T-cell (primary cell): ENCODE measurements around the gene CNNM1. TPM values are rescaled to one million over a fixed set of nuclear protein-coding genes. Genes with fewer than 3 reads are reported as not detected.

ENCODE experiments used
- ATAC-seq, 4 experiments: fragments of 200-7000 bp in 3 of 4; fragments of 150-1000 bp in 1 of 4; cut with Tn5 transposase; replicated peaks in 1 of 4; 1 replicate in 3 of 4; 2 replicates in 1 of 4; pipeline ENCODE4 v1.10.0; 2021; ENCODE audit warnings: moderate library complexity in 3 of 4, mild to moderate bottlenecking in 2 of 4, moderate number of reproducible peaks in 1 of 4
- CTCF ChIA-PET, 2 donors: fragments of 300-600 bp; sonication (Branson Sonifier 250); formaldehyde crosslinking; loops; one replicate each; lab custom pipeline; 2022; ENCODE audit warnings: antibody characterized with exemption in 2 of 2; lab: Charles Lee
- POLR2A ChIA-PET, 2 donors: fragments of 300-600 bp; sonication (Branson Sonifier 250); formaldehyde crosslinking; loops; one replicate each; lab custom pipeline; 2022; ENCODE audit warnings: antibody characterized with exemption in 2 of 2; lab: Charles Lee
- DNase-seq, 35 experiments: peaks; one replicate each; pipeline versions ENCODE4 v3.0.0 to v3.0.0-alpha.2; 2013 to 2023
- H3K27ac ChIP-seq: one replicate; pipeline ENCODE4 v1.5.1; 2013; ENCODE audit warnings: low read length
- H3K27me3 ChIP-seq, 2 experiments: replicated peaks in 1 of 2; 1 replicate in 1 of 2; 2 replicates in 1 of 2; pipeline versions ENCODE4 v1.6.1 to v1.7.0; 2013; ENCODE audit warnings: low read length in 1 of 2, mixed read lengths in 1 of 2; ENCODE audit not compliant: control insufficient read depth in 2 of 2, insufficient read depth in 2 of 2; ENCODE audit errors: extremely low read depth in 1 of 2
- H3K36me3 ChIP-seq, 2 donors: 1 replicate in 1 of 2; 2 replicates in 1 of 2; pipeline versions ENCODE4 v1.6.1 to v1.7.0; 2013; ENCODE audit warnings: low read length in 1 of 2; ENCODE audit not compliant: control insufficient read depth in 2 of 2, insufficient read depth in 1 of 2; ENCODE audit errors: extremely low read depth in 1 of 2
- H3K4me1 ChIP-seq, 2 experiments: 1 replicate in 1 of 2; 2 replicates in 1 of 2; pipeline versions ENCODE4 v1.6.1 to v1.7.0; 2013; ENCODE audit warnings: low read length in 2 of 2, mixed read lengths in 1 of 2; ENCODE audit not compliant: insufficient read depth in 2 of 2, control insufficient read depth in 1 of 2; ENCODE audit errors: extremely low read depth in 1 of 2
- H3K4me3 ChIP-seq, 2 donors: 1 replicate in 1 of 2; 2 replicates in 1 of 2; pipeline versions ENCODE4 v1.5.1 to v1.7.0; 2013; ENCODE audit warnings: mild to moderate bottlenecking in 2 of 2, low read length in 1 of 2, moderate library complexity in 1 of 2; ENCODE audit not compliant: control insufficient read depth in 1 of 2; ENCODE audit errors: extremely low read depth in 1 of 2
- H3K9me3 ChIP-seq: 2 replicates; pipeline ENCODE4 v1.7.0; 2013
- H3K27ac Mint-ChIP-seq, 2 donors: one replicate each; pipeline ENCODE4 v1.8.0; 2020 to 2021; ENCODE audit warnings: mild to moderate bottlenecking in 2 of 2, mixed read lengths in 2 of 2
- H3K27me3 Mint-ChIP-seq, 2 donors: one replicate each; pipeline ENCODE4 v1.8.0; 2021 to 2022; ENCODE audit warnings: mixed read lengths in 2 of 2
- H3K36me3 Mint-ChIP-seq: one replicate; pipeline ENCODE4 v1.8.0; 2021; ENCODE audit warnings: mixed read lengths
- H3K4me1 Mint-ChIP-seq, 3 donors: one replicate each; pipeline ENCODE4 v1.8.0; 2020 to 2022; ENCODE audit warnings: mixed read lengths in 3 of 3, mild to moderate bottlenecking in 1 of 3
- H3K4me3 Mint-ChIP-seq, 3 donors: one replicate each; pipeline ENCODE4 v1.8.0; 2020 to 2022; ENCODE audit warnings: mild to moderate bottlenecking in 3 of 3, mixed read lengths in 3 of 3, moderate library complexity in 3 of 3
- H3K9me3 Mint-ChIP-seq, 3 donors: one replicate each; pipeline ENCODE4 v1.8.0; 2020 to 2022; ENCODE audit warnings: mixed read lengths in 3 of 3
- WGBS: methylation state at CpG from one replicate; pipeline ENCODE4 v1.1.5; 2013; ENCODE audit warnings: missing lambda C conversion rate; ENCODE audit not compliant: insufficient coverage; 5-methylcytosine and 5-hydroxymethylcytosine counted together
- total RNA-seq, 35 experiments: library from RNA in 6 of 35; stranded (reverse) in 6 of 35; fragments of 120-200 nt in 1 of 35; gene quantifications; one replicate each; pipeline versions ENCODE4 v1.2.1 to v1.2.4 and lab custom pipeline; 2013 to 2026

Gene CNNM1
- total RNA-seq, 5 donors from 2014 or later (not counting 1 experiment from before 2014, with no cell fraction given): 0.25 to 1.2 (median 0.36) TPM

- Histone ChIP-seq H3K27ac (no peak overlapping the region), H3K9me3 (no peaks in the 10 kb centered on the region), H3K4me3 (no peak overlapping the region), H3K36me3 (no peaks in the 10 kb centered on the region), H3K4me1 (no peaks in the 10 kb centered on the region), H3K27me3 (peaks cover 0 to 12% of the 10 kb centered on the region in 2 experiments)
- H3K4me3 Mint-ChIP-seq: no peak overlapping the region
- CTCF ChIA-PET: no interaction called here
- no peak for ATAC-seq
- 60% methylated on average over 2 of the region's 4 CpGs for WGBS
- no peaks in the 10 kb centered on the region for H3K36me3 Mint-ChIP-seq
- H3K4me1 Mint-ChIP-seq: no peaks in the 10 kb centered on the region
- POLR2A ChIA-PET: no interaction called here
- no peak for DNase-seq
- H3K27me3 Mint-ChIP-seq: peaks cover 0 to 6% of the 10 kb centered on the region in 2 donors
- no peak overlapping the region for H3K27ac Mint-ChIP-seq
- H3K9me3 Mint-ChIP-seq: no peaks in the 10 kb centered on the region
These were observed 57.9 kb downstream of the CNNM1 start for GRCh38 chr10:99387071-99387470.

- Mint-ChIP-seq H3K27me3 (peaks cover 0 to 6% of the 10 kb centered on the region in 2 donors), H3K4me1 (peaks cover 0 to 1% (median 1%) of the 10 kb centered on the region in 3 donors), H3K36me3 (no peaks in the 10 kb centered on the region), H3K27ac (no peak overlapping the region), H3K4me3 (no peak overlapping the region), H3K9me3 (no peaks in the 10 kb centered on the region)
- H3K9me3 ChIP-seq: no peaks in the 10 kb centered on the region
- ChIA-PET CTCF (no interaction called here), POLR2A (no interaction called here)
- no peak overlapping the region for H3K4me3 ChIP-seq
- no peak for DNase-seq
- peaks cover 0 to 12% of the 10 kb centered on the region in 2 experiments for H3K27me3 ChIP-seq
- ATAC-seq: no peak
- H3K36me3 ChIP-seq: no peaks in the 10 kb centered on the region
- H3K27ac ChIP-seq: no peak overlapping the region
- WGBS: 75% methylated on average over 9 of the region's 11 CpGs
- H3K4me1 ChIP-seq: peaks cover 0 to 2% of the 10 kb centered on the region in 2 experiments
These were observed 58.4 kb downstream of the CNNM1 start for GRCh38 chr10:99387541-99387940.

- Mint-ChIP-seq H3K4me3 (no peak overlapping the region), H3K4me1 (peaks cover 0 to 4% (median 4%) of the 10 kb centered on the region in 3 donors), H3K9me3 (no peaks in the 10 kb centered on the region), H3K27me3 (peaks cover 0 to 6% of the 10 kb centered on the region in 2 donors), H3K27ac (no peak overlapping the region), H3K36me3 (no peaks in the 10 kb centered on the region)
- POLR2A ChIA-PET: no interaction called here
- H3K27ac ChIP-seq: no peak overlapping the region
- no peaks in the 10 kb centered on the region for H3K9me3 ChIP-seq
- no peak for DNase-seq
- no peaks in the 10 kb centered on the region for H3K36me3 ChIP-seq
- no peak for ATAC-seq
- H3K27me3 ChIP-seq: peaks cover 0 to 12% of the 10 kb centered on the region in 2 experiments
- no CpG with 5 or more reads among the region's 9 CpGs for WGBS
- CTCF ChIA-PET: interaction anchor here (0.7 to 1.6 kb wide), 2 partner anchors 226 to 1578 kb away, joined by 3 to 4 read pairs; no protein-coding TSS in a partner anchor
- H3K4me1 ChIP-seq: peaks cover 0 to 4% of the 10 kb centered on the region in 2 experiments
- H3K4me3 ChIP-seq: no peak overlapping the region
These were observed 60.7 kb downstream of the CNNM1 start for GRCh38 chr10:99389729-99390480.

- Mint-ChIP-seq H3K4me3 (no peak overlapping the region), H3K27me3 (peaks cover 0 to 1% of the 10 kb centered on the region in 2 donors), H3K36me3 (peaks cover 6% of the 10 kb centered on the region), H3K27ac (no peak overlapping the region), H3K4me1 (peaks cover 4 to 11% (median 7%) of the 10 kb centered on the region in 3 donors), H3K9me3 (no peaks in the 10 kb centered on the region)
- Histone ChIP-seq H3K4me1 (peaks cover 0 to 4% of the 10 kb centered on the region in 2 experiments), H3K27me3 (peaks cover 0 to 12% of the 10 kb centered on the region in 2 experiments), H3K27ac (no peak overlapping the region), H3K9me3 (no peaks in the 10 kb centered on the region), H3K36me3 (peaks cover 0 to under 1% of the 10 kb centered on the region in 2 donors), H3K4me3 (no peak overlapping the region)
- 95% methylated on average over 2 of the region's 2 CpGs for WGBS
- ChIA-PET CTCF (interaction anchor here in 1 of 2 donors (0.5 to 1.6 kb wide), 4 partner anchors 220 to 509 kb away, joined by 3 to 6 read pairs (median 3); no protein-coding TSS in a partner anchor), POLR2A (no interaction called here)
- ATAC-seq (no peak), DNase-seq (no peak)
These were observed 62.2 kb downstream of the CNNM1 start for GRCh38 chr10:99391346-99391745.

- Histone ChIP-seq H3K4me3 (no peak overlapping the region), H3K27me3 (peaks cover 0 to 3% of the 10 kb centered on the region in 2 experiments), H3K27ac (no peak overlapping the region), H3K4me1 (peaks cover 0 to 4% of the 10 kb centered on the region in 2 experiments), H3K9me3 (no peaks in the 10 kb centered on the region), H3K36me3 (peaks cover 0 to 10% of the 10 kb centered on the region in 2 donors)
- Mint-ChIP-seq H3K27me3 (peaks cover 0 to 1% of the 10 kb centered on the region in 2 donors), H3K36me3 (peaks cover 13% of the 10 kb centered on the region), H3K9me3 (no peaks in the 10 kb centered on the region), H3K4me3 (no peak overlapping the region), H3K4me1 (peaks cover 4 to 11% (median 7%) of the 10 kb centered on the region in 3 donors), H3K27ac (no peak overlapping the region)
- ATAC-seq: no peak
- ChIA-PET POLR2A (no interaction called here), CTCF (interaction anchor here (0.5 to 0.9 kb wide), 2 partner anchors 19 to 219 kb away, joined by 4 read pairs; no protein-coding TSS in a partner anchor)
- no peak for DNase-seq
- WGBS: 85% methylated on average over 2 of the region's 2 CpGs
These were observed 63.9 kb downstream of the CNNM1 start for GRCh38 chr10:99393036-99393435.

- WGBS: 84% methylated on average over 3 of the region's 5 CpGs
- H3K36me3 Mint-ChIP-seq: peaks cover 13% of the 10 kb centered on the region
- H3K4me3 ChIP-seq: no peak overlapping the region
- H3K4me1 ChIP-seq: peaks cover 0 to 4% of the 10 kb centered on the region in 2 experiments
- DNase-seq (no peak), ATAC-seq (no peak)
- CTCF ChIA-PET: no interaction called here
- H3K9me3 ChIP-seq: no peaks in the 10 kb centered on the region
- no peak overlapping the region for H3K27ac Mint-ChIP-seq
- no peak overlapping the region for H3K27ac ChIP-seq
- no peaks in the 10 kb centered on the region for H3K27me3 ChIP-seq
- POLR2A ChIA-PET: no interaction called here
- no peaks in the 10 kb centered on the region for H3K9me3 Mint-ChIP-seq
- peaks cover 0 to 1% of the 10 kb centered on the region in 2 donors for H3K27me3 Mint-ChIP-seq
- peaks cover 4 to 11% (median 7%) of the 10 kb centered on the region in 3 donors for H3K4me1 Mint-ChIP-seq
- H3K36me3 ChIP-seq: peaks cover under 1 to 12% of the 10 kb centered on the region in 2 donors
- H3K4me3 Mint-ChIP-seq: no peak overlapping the region
These were observed 64.5 kb downstream of the CNNM1 start for GRCh38 chr10:99393683-99394082.
